ENCODE results near the gene ZFR. TPM values are rescaled to one million over a fixed set of nuclear protein-coding genes. Genes with fewer than 3 reads are reported as not detected.

Gene ZFR
- total and polyA plus RNA-seq, 12 donors = 26.8 to 78.6 (median 58.6) TPM

- no peak for DNase-seq
- Histone ChIP-seq H3K4me3 (no peak overlapping the region), H3K27ac (peak overlapping the region in 1 of 10 donors; percentile 14), H3K4me1 (peaks cover 0 to 17% (median 0%) of the 10 kb centered on the region in 9 donors), H3K27me3 (no peaks in the 10 kb centered on the region), H3K9me3 (no peaks in the 10 kb centered on the region), H3K36me3 (no peaks in the 10 kb centered on the region)
- no peak for TF ChIP-seq CTCF (IDR thresholded peaks at IDR 0.05)
- peak in 6 of 8 donors; percentile 25 to 58 (median 36) for ATAC-seq
- 67 to 75% methylated on average over 11 of the region's 11 CpGs for WGBS, 2 donors
- intact Hi-C loops (cut with DNase I) = loop anchor here in 3 of 10 donors (2.0 to 10.0 kb wide), 3 partner anchors 93 to 196 kb away; no protein-coding TSS in a partner anchor
Observed at GRCh38 chr5:32330126-32330971, 114.2 kb downstream of the ZFR start.

GRCh38 chr5:32329395-32329834, 115.1 kb downstream of the ZFR start:
- H3K4me3 ChIP-seq = no peak overlapping the region
- no peaks in the 10 kb centered on the region for H3K27me3 ChIP-seq
- H3K4me1 ChIP-seq = peaks cover 0 to 20% (median 4%) of the 10 kb centered on the region in 9 donors
- H3K9me3 ChIP-seq = no peaks in the 10 kb centered on the region
- ATAC-seq = peak; percentile 80 to 94 (median 90)
- 24 to 28% methylated on average over 10 of the region's 10 CpGs for WGBS, 2 donors
- peak overlapping the region in 1 of 10 donors; percentile 14 for H3K27ac ChIP-seq
- no peaks in the 10 kb centered on the region for H3K36me3 ChIP-seq
- peak; percentile 55 to 82 (median 76) for TF ChIP-seq CTCF (IDR thresholded peaks at IDR 0.05)
- intact Hi-C loops (cut with DNase I) = loop anchor here in 8 of 10 donors (1.0 to 10.0 kb wide), 5 partner anchors 55 to 97 kb away; no protein-coding TSS in a partner anchor
- DNase-seq = peak; percentile 46 to 64

DNA sequence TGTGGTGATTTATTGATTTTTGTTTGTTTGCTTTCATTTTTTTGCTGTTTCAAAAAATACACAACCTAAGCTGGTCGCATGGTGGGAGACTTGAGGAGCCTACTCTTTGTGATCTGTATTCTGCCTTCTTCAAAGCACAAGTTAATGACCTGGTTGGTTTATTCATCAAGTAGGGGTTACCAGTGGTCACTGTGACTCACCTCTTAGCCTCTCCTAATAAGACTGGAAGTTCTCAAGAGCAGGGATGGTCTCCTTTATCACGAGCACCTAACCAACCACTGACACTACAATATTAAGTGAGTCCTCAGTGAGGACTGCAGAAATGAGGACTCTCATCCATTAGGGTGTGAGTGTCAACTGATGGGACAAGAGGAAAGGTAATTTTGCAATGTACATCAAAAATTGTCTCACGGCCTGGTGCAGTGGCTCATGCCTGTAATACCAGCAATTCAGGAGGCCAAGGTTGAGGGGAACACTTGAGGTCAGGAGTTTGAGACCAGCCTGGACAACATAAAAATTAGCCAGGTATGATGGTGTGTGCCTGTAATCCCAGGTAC, 118.2 kb downstream of the ZFR start:
- DNase-seq (no peak), ATAC-seq (no peak)
- Histone ChIP-seq H3K36me3 (no peaks in the 10 kb centered on the region), H3K27me3 (no peaks in the 10 kb centered on the region), H3K9me3 (peaks cover 0 to 12% (median 0%) of the 10 kb centered on the region in 11 donors), H3K27ac (no peak overlapping the region), H3K4me1 (peaks cover 0 to 20% (median 4%) of the 10 kb centered on the region in 9 donors), H3K4me3 (no peak overlapping the region)
- intact Hi-C loops (cut with DNase I) = loop anchor here in 2 of 10 donors (5.0 to 10.0 kb wide), 2 partner anchors 51 to 94 kb away; no protein-coding TSS in a partner anchor
- no peak for TF ChIP-seq CTCF (IDR thresholded peaks at IDR 0.05)
- WGBS, 2 donors = 95 to 98% methylated on average over 3 of the region's 3 CpGs

DNA sequence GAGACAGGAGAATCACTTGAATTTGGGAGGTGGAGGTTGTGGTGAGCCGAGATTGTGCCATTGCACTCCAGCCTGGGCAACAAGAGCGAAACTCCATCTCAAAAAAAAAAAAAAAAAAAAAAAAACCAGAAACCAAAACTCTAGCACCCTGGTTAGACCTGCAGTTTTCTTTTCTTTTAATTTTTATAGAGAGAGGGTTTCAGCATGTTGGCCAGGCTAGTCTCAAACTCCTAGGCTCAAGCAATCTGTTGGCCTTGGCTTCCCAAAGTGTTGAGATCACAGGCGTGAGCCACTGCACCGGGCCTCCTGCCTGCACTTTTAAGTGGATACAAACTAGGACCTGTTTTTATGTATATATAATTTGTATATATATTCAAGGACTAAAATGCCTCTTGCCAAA, 118.9 kb downstream of the ZFR start:
- Histone ChIP-seq H3K36me3 (no peaks in the 10 kb centered on the region), H3K27ac (no peak overlapping the region), H3K4me3 (no peak overlapping the region), H3K9me3 (peaks cover 0 to 13% (median 0%) of the 10 kb centered on the region in 11 donors), H3K4me1 (peaks cover 0 to 20% (median 4%) of the 10 kb centered on the region in 9 donors), H3K27me3 (no peaks in the 10 kb centered on the region)
- no peak for TF ChIP-seq CTCF (IDR thresholded peaks at IDR 0.05)
- no peak for ATAC-seq
- 93 to 94% methylated on average over 3 to 4 of the region's 4 CpGs for WGBS, 2 donors
- no peak for DNase-seq
- intact Hi-C loops (cut with DNase I) = loop anchor here in 2 of 10 donors (5.0 to 10.0 kb wide), 2 partner anchors 51 to 93 kb away; no protein-coding TSS in a partner anchor
